PC-9 (cell line): ENCODE results near the gene CXCR6.
A peak's percentile ranks its signal among the peaks of the same experiment; 100 is the strongest.

Experiments
- CTCF ChIP-seq: fragments of 200-600 bp; sonication (generic); conservative IDR thresholded peaks from 2 replicates; pipeline ENCODE4 v1.6.1; 2017; ENCODE audit warnings: mixed run types, antibody characterized with exemption, mild to moderate bottlenecking, moderate library complexity
- EZH2 ChIP-seq: fragments of 200-600 bp; sonication (generic); IDR thresholded peaks from 2 replicates; pipeline ENCODE4 v1.8.0; 2017; ENCODE audit warnings: antibody characterized with exemption, low read depth

GRCh38 chr3:45906681-45907407 lies 36.4 kb upstream of the CXCR6 start:
- TF ChIP-seq CTCF (peak; percentile 29; the same call in 1 of the 2 replicates), EZH2 (no peak)
